Memory B cell (primary cell): ENCODE data around the gene COL18A1.

Experiments
- ATAC-seq: fragments of 150-1000 bp; cut with Tn5 transposase; 2 replicates; pipeline ENCODE4 v1.10.0; 2021; ENCODE audit warnings: low read depth, mild to moderate bottlenecking, moderate library complexity
- DNase-seq, 2 donors: peaks; one replicate each; pipeline ENCODE4 v3.0.0; 2022; ENCODE audit warnings: low spot score in 2 of 2
- H3K27ac Mint-ChIP-seq: one replicate; pipeline ENCODE4 v1.8.0; 2022; ENCODE audit warnings: mild to moderate bottlenecking, moderate library complexity, mixed read lengths
- H3K27me3 Mint-ChIP-seq: one replicate; pipeline ENCODE4 v1.8.0; 2022; ENCODE audit warnings: mixed read lengths
- H3K36me3 Mint-ChIP-seq: one replicate; pipeline ENCODE4 v1.8.0; 2022; ENCODE audit warnings: mild to moderate bottlenecking, mixed read lengths
- H3K4me1 Mint-ChIP-seq: one replicate; pipeline ENCODE4 v1.8.0; 2022; ENCODE audit warnings: mixed read lengths
- H3K4me3 Mint-ChIP-seq: one replicate; pipeline ENCODE4 v1.8.0; 2022; ENCODE audit warnings: mild to moderate bottlenecking, moderate library complexity, mixed read lengths
- H3K9me3 Mint-ChIP-seq: one replicate; pipeline ENCODE4 v1.8.0; 2022; ENCODE audit warnings: mixed read lengths

Gene COL18A1

GRCh38 chr21:45383615-45384201 is 21.3 kb upstream of the COL18A1 start:
- Mint-ChIP-seq H3K9me3 (peaks cover 3% of the 10 kb centered on the region), H3K4me3 (no peak overlapping the region), H3K4me1 (peaks cover 2% of the 10 kb centered on the region), H3K27ac (no peak overlapping the region), H3K27me3 (peaks cover 22% of the 10 kb centered on the region), H3K36me3 (no peaks in the 10 kb centered on the region)
- ATAC-seq (no peak), DNase-seq (no peak)

GRCh38 chr21:45384656-45385548 is 20.1 kb upstream of the COL18A1 start:
- ATAC-seq (no peak), DNase-seq (no peak)
- H3K4me3 Mint-ChIP-seq, result no peak overlapping the region
- no peak overlapping the region for H3K27ac Mint-ChIP-seq
- H3K36me3 Mint-ChIP-seq, result no peaks in the 10 kb centered on the region
- peaks cover under 1% of the 10 kb centered on the region for H3K9me3 Mint-ChIP-seq
- peaks cover 18% of the 10 kb centered on the region for H3K27me3 Mint-ChIP-seq
- H3K4me1 Mint-ChIP-seq, result peaks cover under 1% of the 10 kb centered on the region

GRCh38 chr21:45385549-45386050 is 19.4 kb upstream of the COL18A1 start:
- peaks cover 15% of the 10 kb centered on the region for H3K27me3 Mint-ChIP-seq
- H3K4me1 Mint-ChIP-seq, result no peaks in the 10 kb centered on the region
- no peak overlapping the region for H3K27ac Mint-ChIP-seq
- DNase-seq, result no peak
- no peak for ATAC-seq
- H3K4me3 Mint-ChIP-seq, result no peak overlapping the region
- H3K36me3 Mint-ChIP-seq, result no peaks in the 10 kb centered on the region
- H3K9me3 Mint-ChIP-seq, result no peaks in the 10 kb centered on the region

GRCh38 chr21:45386336-45386727 is 18.6 kb upstream of the COL18A1 start:
- no peaks in the 10 kb centered on the region for H3K9me3 Mint-ChIP-seq
- no peak overlapping the region for H3K27ac Mint-ChIP-seq
- no peak for DNase-seq
- peaks cover 13% of the 10 kb centered on the region for H3K27me3 Mint-ChIP-seq
- no peaks in the 10 kb centered on the region for H3K4me1 Mint-ChIP-seq
- H3K4me3 Mint-ChIP-seq, result no peak overlapping the region
- no peak for ATAC-seq
- H3K36me3 Mint-ChIP-seq, result no peaks in the 10 kb centered on the region

GRCh38 chr21:45386728-45387371 is 18.1 kb upstream of the COL18A1 start:
- no peaks in the 10 kb centered on the region for H3K9me3 Mint-ChIP-seq
- no peaks in the 10 kb centered on the region for H3K4me1 Mint-ChIP-seq
- DNase-seq (no peak), ATAC-seq (no peak)
- H3K4me3 Mint-ChIP-seq, result no peak overlapping the region
- peaks cover 14% of the 10 kb centered on the region for H3K27me3 Mint-ChIP-seq
- H3K27ac Mint-ChIP-seq, result no peak overlapping the region
- no peaks in the 10 kb centered on the region for H3K36me3 Mint-ChIP-seq

- Mint-ChIP-seq H3K4me3 (no peak overlapping the region), H3K27me3 (peaks cover 14% of the 10 kb centered on the region), H3K9me3 (no peaks in the 10 kb centered on the region), H3K27ac (no peak overlapping the region), H3K4me1 (no peaks in the 10 kb centered on the region), H3K36me3 (no peaks in the 10 kb centered on the region)
- DNase-seq, result no peak
- ATAC-seq, result no peak
Observed at GRCh38 chr21:45387506-45387905, 17.5 kb upstream of the COL18A1 start.

GRCh38 chr21:45388011-45388521 is 16.9 kb upstream of the COL18A1 start:
- H3K36me3 Mint-ChIP-seq, result no peaks in the 10 kb centered on the region
- no peak for ATAC-seq
- H3K9me3 Mint-ChIP-seq, result no peaks in the 10 kb centered on the region
- no peak overlapping the region for H3K27ac Mint-ChIP-seq
- peaks cover 14% of the 10 kb centered on the region for H3K27me3 Mint-ChIP-seq
- H3K4me3 Mint-ChIP-seq, result no peak overlapping the region
- DNase-seq, result no peak
- H3K4me1 Mint-ChIP-seq, result no peaks in the 10 kb centered on the region

GRCh38 chr21:45388611-45389296 is 16.2 kb upstream of the COL18A1 start:
- Mint-ChIP-seq H3K27me3 (peaks cover 14% of the 10 kb centered on the region), H3K9me3 (no peaks in the 10 kb centered on the region), H3K27ac (no peak overlapping the region), H3K4me1 (no peaks in the 10 kb centered on the region), H3K36me3 (no peaks in the 10 kb centered on the region), H3K4me3 (no peak overlapping the region)
- DNase-seq (no peak), ATAC-seq (no peak)

GRCh38 chr21:45390121-45390751 is 14.7 kb upstream of the COL18A1 start:
- ATAC-seq, result no peak
- no peak overlapping the region for H3K4me3 Mint-ChIP-seq
- DNase-seq, result no peak
- peaks cover 13% of the 10 kb centered on the region for H3K27me3 Mint-ChIP-seq
- no peaks in the 10 kb centered on the region for H3K4me1 Mint-ChIP-seq
- no peaks in the 10 kb centered on the region for H3K36me3 Mint-ChIP-seq
- H3K27ac Mint-ChIP-seq, result no peak overlapping the region
- H3K9me3 Mint-ChIP-seq, result no peaks in the 10 kb centered on the region

- H3K9me3 Mint-ChIP-seq, result no peaks in the 10 kb centered on the region
- DNase-seq (no peak), ATAC-seq (no peak)
- H3K36me3 Mint-ChIP-seq, result no peaks in the 10 kb centered on the region
- no peak overlapping the region for H3K27ac Mint-ChIP-seq
- no peak overlapping the region for H3K4me3 Mint-ChIP-seq
- peaks cover 10% of the 10 kb centered on the region for H3K27me3 Mint-ChIP-seq
- H3K4me1 Mint-ChIP-seq, result no peaks in the 10 kb centered on the region
Observed at GRCh38 chr21:45390831-45391742, 13.9 kb upstream of the COL18A1 start.

- Mint-ChIP-seq H3K4me3 (no peak overlapping the region), H3K36me3 (no peaks in the 10 kb centered on the region), H3K9me3 (no peaks in the 10 kb centered on the region), H3K27ac (no peak overlapping the region), H3K27me3 (peaks cover 11% of the 10 kb centered on the region), H3K4me1 (no peaks in the 10 kb centered on the region)
- no peak for ATAC-seq
- DNase-seq, result no peak
Observed at GRCh38 chr21:45391743-45392572, 13.0 kb upstream of the COL18A1 start.

- Mint-ChIP-seq H3K27ac (no peak overlapping the region), H3K27me3 (peaks cover 9% of the 10 kb centered on the region), H3K9me3 (no peaks in the 10 kb centered on the region), H3K4me3 (no peak overlapping the region), H3K4me1 (no peaks in the 10 kb centered on the region), H3K36me3 (no peaks in the 10 kb centered on the region)
- ATAC-seq (no peak), DNase-seq (no peak)
Observed at GRCh38 chr21:45392573-45392971, 12.4 kb upstream of the COL18A1 start.
